Testis (tissue), 3 donors: ENCODE measurements around the gene PLIN4. TPM values are rescaled to one million over a fixed set of nuclear protein-coding genes. Genes with fewer than 3 reads are reported as not detected.

Experiments used
- DNase-seq: peaks from one replicate; pipeline ENCODE4 v3.0.0-alpha.2; 2019
- H3K27ac ChIP-seq, 2 donors: fragments of 200-600 bp; sonication (generic); one replicate each; pipeline ENCODE4 v1.5.1; 2019
- H3K27me3 ChIP-seq: fragments of 200-600 bp; sonication (generic); one replicate; pipeline ENCODE4 v1.5.1; 2019
- H3K36me3 ChIP-seq: fragments of 200-600 bp; sonication (generic); one replicate; pipeline ENCODE4 v1.5.1; 2017; ENCODE audit warnings: low read depth; ENCODE audit errors: missing control alignments
- H3K4me1 ChIP-seq: fragments of 200-600 bp; sonication (generic); one replicate; pipeline ENCODE4 v1.5.1; 2019
- H3K4me3 ChIP-seq, 2 donors: fragments of 200-600 bp; sonication (generic); one replicate each; pipeline ENCODE4 v1.5.1; 2017 to 2019
- H3K9me3 ChIP-seq: fragments of 200-600 bp; sonication (generic); one replicate; pipeline ENCODE4 v1.5.1; 2017
- POLR2A ChIP-seq: fragments of 450-650 bp; IDR thresholded peaks from one replicate; pipeline ENCODE4 v1.6.1; 2017; ENCODE audit warnings: antibody characterized with exemption, mild to moderate bottlenecking, moderate library complexity
- WGBS, 2 donors: methylation state at CpG; one replicate each; pipeline ENCODE4 v1.1.5; 2018; 5-methylcytosine and 5-hydroxymethylcytosine counted together
- intact Hi-C: fragments of 100-400 bp; cut with DNase I; formaldehyde crosslinking; loops from one replicate; pipeline ENCODE4 v1.15.1; 2023; ENCODE audit warnings: low total_unique reads
- polyA plus RNA-seq: library from polyadenylated mRNA; stranded (reverse); fragments of 350-450 nt; fragmentation: Illumina TruSeq; extraction: RNeasy Lipid Tissue Mini Kit (QIAGEN cat#74804); gene quantifications from one replicate; pipeline ENCODE4 v1.2.3, GENCODE V29; 2014; ENCODE audit warnings: low read depth, low replicate concordance; ENCODE audit not compliant: insufficient read depth
- total RNA-seq, 2 donors: library from RNA; depleted of rRNA; stranded (reverse); fragments of >200 nt; gene quantifications; one replicate each; pipeline ENCODE4 v1.2.3, GENCODE V29; 2016
- TF ChIP-seq, protein P1 (sequence below), 3 experiments: fragments of 450-650 bp in 2 of 3; fragments of 200-600 bp in 1 of 3; sonication (generic) in 1 of 3; IDR thresholded peaks; one replicate each; pipeline ENCODE4 v1.5.1; 2016 to 2019; ENCODE audit warnings: antibody characterized with exemption in 3 of 3, mild to moderate bottlenecking in 2 of 3, moderate library complexity in 1 of 3

The PLIN4 gene
- total and polyA plus RNA-seq, 3 donors from 2014 or later = 2.8 to 4.0 (median 3.7) TPM

- TF ChIP-seq POLR2A = no peak
- TF ChIP-seq, protein P1, sequence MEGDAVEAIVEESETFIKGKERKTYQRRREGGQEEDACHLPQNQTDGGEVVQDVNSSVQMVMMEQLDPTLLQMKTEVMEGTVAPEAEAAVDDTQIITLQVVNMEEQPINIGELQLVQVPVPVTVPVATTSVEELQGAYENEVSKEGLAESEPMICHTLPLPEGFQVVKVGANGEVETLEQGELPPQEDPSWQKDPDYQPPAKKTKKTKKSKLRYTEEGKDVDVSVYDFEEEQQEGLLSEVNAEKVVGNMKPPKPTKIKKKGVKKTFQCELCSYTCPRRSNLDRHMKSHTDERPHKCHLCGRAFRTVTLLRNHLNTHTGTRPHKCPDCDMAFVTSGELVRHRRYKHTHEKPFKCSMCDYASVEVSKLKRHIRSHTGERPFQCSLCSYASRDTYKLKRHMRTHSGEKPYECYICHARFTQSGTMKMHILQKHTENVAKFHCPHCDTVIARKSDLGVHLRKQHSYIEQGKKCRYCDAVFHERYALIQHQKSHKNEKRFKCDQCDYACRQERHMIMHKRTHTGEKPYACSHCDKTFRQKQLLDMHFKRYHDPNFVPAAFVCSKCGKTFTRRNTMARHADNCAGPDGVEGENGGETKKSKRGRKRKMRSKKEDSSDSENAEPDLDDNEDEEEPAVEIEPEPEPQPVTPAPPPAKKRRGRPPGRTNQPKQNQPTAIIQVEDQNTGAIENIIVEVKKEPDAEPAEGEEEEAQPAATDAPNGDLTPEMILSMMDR (IDR thresholded peaks at IDR 0.05) = no peak
- DNase-seq = no peak
- Histone ChIP-seq H3K9me3 (no peaks in the 10 kb centered on the region), H3K4me1 (peaks cover 10% of the 10 kb centered on the region), H3K36me3 (no peaks in the 10 kb centered on the region), H3K27ac (no peak overlapping the region), H3K27me3 (no peaks in the 10 kb centered on the region), H3K4me3 (no peak overlapping the region)
- intact Hi-C loops = no loop called here
- WGBS, 2 donors = 61% methylated on average over 8 of the region's 8 CpGs; no CpG with 5 or more reads in 1 of the 2 donors
These were observed 1.4 kb downstream of the PLIN4 start for GRCh38 chr19:4516939-4517300.

DNA sequence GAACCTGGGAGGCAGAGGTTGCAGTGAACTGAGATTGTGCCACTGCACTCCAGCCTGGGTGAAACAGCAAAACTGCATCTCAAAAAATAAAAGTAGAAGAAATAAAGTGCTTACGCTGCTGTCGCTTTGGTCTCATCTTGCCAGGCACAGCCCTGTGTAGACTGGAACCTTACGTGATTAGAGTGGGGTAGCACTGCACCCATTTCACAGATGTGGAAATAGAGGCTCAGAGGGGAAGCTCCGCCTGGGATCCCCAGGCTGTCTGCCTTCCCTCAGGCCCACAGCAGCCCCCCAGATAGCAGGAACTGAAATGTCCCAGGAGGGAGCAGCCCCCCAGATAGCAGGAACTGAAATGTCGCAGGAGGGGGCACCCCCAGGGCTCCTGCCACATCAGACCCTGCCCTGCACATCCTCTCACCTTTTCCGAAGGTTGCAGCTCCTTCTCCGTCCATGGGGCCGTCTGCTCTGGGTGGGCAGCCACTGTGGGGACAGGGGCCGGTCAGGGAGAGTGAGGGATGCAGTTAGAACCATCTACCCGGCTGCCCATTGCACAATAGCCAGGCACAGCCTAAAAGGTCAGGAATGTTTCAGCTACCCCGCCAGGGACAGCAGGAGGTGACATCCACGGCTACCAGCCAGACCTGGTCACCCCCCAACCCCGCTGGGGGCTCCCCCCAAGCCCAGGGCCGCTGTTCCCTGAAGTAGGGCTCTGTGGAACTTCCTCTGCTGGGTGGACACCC, 1.9 kb downstream of the PLIN4 start:
- Histone ChIP-seq H3K4me3 (no peak overlapping the region), H3K27ac (no peak overlapping the region), H3K4me1 (peaks cover 10% of the 10 kb centered on the region), H3K36me3 (no peaks in the 10 kb centered on the region), H3K9me3 (no peaks in the 10 kb centered on the region), H3K27me3 (no peaks in the 10 kb centered on the region)
- DNase-seq = no peak
- TF ChIP-seq POLR2A = no peak
- TF ChIP-seq, protein P1 (IDR thresholded peaks at IDR 0.05) = no peak
- 82% methylated on average over 10 to 14 of the region's 14 CpGs for WGBS, 2 donors
- intact Hi-C loops = no loop called here

DNA sequence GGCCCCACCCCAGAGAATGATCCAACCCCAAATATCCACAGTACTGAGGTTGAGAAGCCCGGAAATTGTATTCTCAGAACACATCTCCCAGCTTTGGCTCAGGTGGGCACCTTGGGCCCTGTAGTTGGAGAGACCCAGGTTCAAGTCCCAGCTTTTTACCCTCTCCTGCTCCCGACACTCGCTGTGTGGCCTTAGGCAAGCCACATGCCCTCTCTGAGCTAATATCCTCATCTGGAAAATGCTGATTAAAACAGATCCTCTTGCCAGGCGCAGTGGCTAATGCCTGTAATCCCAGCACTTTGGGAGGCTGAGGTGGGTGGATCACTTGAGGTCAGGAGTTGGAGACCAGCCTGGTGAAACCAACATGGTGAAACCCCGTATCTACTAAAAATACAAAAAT, 2.6 kb downstream of the PLIN4 start:
- H3K36me3 ChIP-seq = no peaks in the 10 kb centered on the region
- TF ChIP-seq, protein P1 (IDR thresholded peaks at IDR 0.05) = no peak
- TF ChIP-seq POLR2A = no peak
- intact Hi-C loops = no loop called here
- H3K4me3 ChIP-seq = no peak overlapping the region
- H3K4me1 ChIP-seq = peaks cover 10% of the 10 kb centered on the region
- no peaks in the 10 kb centered on the region for H3K27me3 ChIP-seq
- 88 to 96% methylated on average over 4 to 5 of the region's 5 CpGs for WGBS, 2 donors
- no peak overlapping the region for H3K27ac ChIP-seq
- no peaks in the 10 kb centered on the region for H3K9me3 ChIP-seq
- DNase-seq = no peak

DNA sequence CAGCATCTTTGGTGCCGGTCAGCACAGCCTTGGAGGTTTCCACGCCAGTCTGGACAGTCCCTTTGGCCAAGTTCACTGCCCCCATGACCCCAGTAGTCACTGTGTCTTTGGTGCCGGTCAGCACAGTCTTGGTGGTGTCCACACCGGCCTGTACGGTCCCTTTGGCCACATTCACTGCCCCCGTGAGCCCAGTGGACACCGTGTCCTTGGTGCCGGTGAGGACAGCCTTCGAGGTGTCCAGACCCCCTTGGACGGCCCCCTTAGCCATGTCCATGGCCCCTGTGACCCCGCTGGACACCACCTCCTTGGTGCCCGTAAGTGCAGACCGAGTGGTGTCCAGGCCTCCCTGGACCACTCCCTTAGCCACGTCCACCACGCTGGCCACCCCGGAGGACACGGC, 5.0 kb downstream of the PLIN4 start:
- intact Hi-C loops = no loop called here
- H3K36me3 ChIP-seq = no peaks in the 10 kb centered on the region
- H3K4me3 ChIP-seq = no peak overlapping the region
- H3K4me1 ChIP-seq = peaks cover 3% of the 10 kb centered on the region
- no peak for TF ChIP-seq POLR2A
- TF ChIP-seq, protein P1 (IDR thresholded peaks at IDR 0.05) = no peak
- no peak overlapping the region for H3K27ac ChIP-seq
- no peaks in the 10 kb centered on the region for H3K9me3 ChIP-seq
- no peaks in the 10 kb centered on the region for H3K27me3 ChIP-seq
- 85 to 90% methylated on average over 2 to 14 of the region's 17 CpGs for WGBS, 2 donors
- no peak for DNase-seq

- peaks cover 6% of the 10 kb centered on the region for H3K4me1 ChIP-seq
- intact Hi-C loops = no loop called here
These were observed 6.2 kb downstream of the PLIN4 start for GRCh38 chr19:4512070-4512469.

More at GRCh38 chr19:4512070-4512469, 6.2 kb downstream of the PLIN4 start:
- WGBS, 2 donors = 83 to 93% methylated on average over 12 to 17 of the region's 17 CpGs
- no peak for TF ChIP-seq POLR2A
- H3K4me3 ChIP-seq = no peak overlapping the region
- H3K36me3 ChIP-seq = no peaks in the 10 kb centered on the region
- no peaks in the 10 kb centered on the region for H3K9me3 ChIP-seq
- no peak overlapping the region for H3K27ac ChIP-seq
- no peak for DNase-seq
- H3K27me3 ChIP-seq = no peaks in the 10 kb centered on the region
